ENCODE results near the gene CDH23. TPM values are rescaled to one million over a fixed set of nuclear protein-coding genes. Genes with fewer than 3 reads are reported as not detected.

The CDH23 gene
- total RNA-seq, 1 donor from 2014 or later: 9.4 TPM

DNA sequence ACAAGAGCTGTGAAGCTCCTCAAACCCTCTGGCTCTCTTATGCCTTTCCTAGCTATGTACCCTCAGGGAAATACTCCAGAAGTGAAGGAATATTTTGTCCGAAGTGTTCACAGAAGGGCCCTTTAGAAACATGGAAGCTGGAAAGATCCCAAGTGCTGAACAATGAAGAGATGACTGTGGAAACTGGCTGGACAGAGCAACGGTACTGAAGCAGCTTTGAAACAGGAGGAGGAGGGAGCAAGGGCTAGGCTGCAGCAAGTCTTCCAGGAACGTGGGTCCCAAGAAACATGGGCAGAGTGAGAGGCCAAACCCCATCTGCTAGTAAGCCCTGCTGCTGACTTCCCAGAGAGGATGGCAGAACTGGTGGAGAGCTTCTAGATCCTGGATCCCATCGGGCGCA, 457.3 kb downstream of the CDH23 start:
- no peak for DNase-seq (ENCODE audit: extremely low spot score, unreplicated experiment)
- Mint-ChIP-seq H3K27ac (no peak overlapping the region), H3K4me3 (no peak overlapping the region), H3K27me3 (no peaks in the 10 kb centered on the region), H3K9me3 (no peaks in the 10 kb centered on the region), H3K4me1 (ENCODE audit: unreplicated experiment) (peaks cover 17% of the 10 kb centered on the region), H3K36me3 (peaks cover 3% of the 10 kb centered on the region)
- TF ChIP-seq CTCF (conservative IDR thresholded peaks at IDR 0.05): no peak

GRCh38 chr10:71856619-71857018, 459.9 kb downstream of the CDH23 start:
- Mint-ChIP-seq H3K27me3 (no peaks in the 10 kb centered on the region), H3K4me3 (no peak overlapping the region), H3K27ac (no peak overlapping the region), H3K36me3 (no peaks in the 10 kb centered on the region), H3K9me3 (no peaks in the 10 kb centered on the region), H3K4me1 (ENCODE audit: unreplicated experiment) (peaks cover 10% of the 10 kb centered on the region)
- no peak for TF ChIP-seq CTCF (conservative IDR thresholded peaks at IDR 0.05)
- no peak for DNase-seq (ENCODE audit: extremely low spot score, unreplicated experiment)

DNA sequence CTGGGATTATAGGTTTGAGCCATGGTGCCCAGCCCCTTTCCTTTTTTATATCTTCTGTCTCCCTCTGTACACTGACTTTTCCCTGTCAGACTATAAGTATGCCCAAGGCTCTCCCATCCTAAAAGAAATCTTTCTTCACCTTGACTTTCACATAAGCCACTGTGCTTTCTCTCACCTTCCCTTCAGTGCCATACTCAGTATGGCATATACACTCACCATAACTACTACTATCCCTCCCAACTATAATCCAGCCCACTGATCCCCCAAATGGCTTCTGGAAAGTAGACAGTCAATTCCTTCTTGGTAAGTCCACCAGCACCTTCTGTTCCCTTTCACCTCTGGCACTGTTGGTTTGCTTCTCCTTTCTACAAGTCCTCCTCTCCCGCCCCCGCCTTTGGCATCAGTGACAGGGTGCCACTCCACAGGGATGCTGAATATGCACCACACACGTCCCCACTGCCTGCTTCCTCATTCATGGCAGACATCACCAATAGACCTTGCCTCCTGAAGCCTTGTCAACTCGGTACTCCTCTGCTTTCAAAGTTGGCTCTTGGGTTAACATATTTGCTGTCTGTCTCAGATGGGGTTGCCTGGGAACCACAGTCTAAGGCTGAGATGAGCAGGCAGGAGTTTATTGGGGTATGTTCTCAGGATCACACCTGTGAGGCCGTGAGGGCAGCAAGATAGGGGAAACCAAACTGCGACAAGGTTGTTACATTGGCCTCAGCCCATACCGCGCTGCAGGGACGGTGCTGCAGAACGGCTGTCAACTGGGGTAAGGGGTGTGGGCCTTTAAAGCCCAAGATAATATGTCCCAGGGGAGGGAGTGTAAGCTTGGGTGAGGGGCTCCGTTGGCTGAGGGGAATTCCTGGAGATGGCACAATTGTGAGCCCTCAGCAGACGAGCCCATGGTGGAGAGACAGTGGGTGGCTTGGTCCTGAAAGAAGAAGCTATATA, 461.5 kb downstream of the CDH23 start:
- Mint-ChIP-seq H3K9me3 (no peaks in the 10 kb centered on the region), H3K4me3 (no peak overlapping the region), H3K4me1 (ENCODE audit: unreplicated experiment) (peaks cover 10% of the 10 kb centered on the region), H3K36me3 (no peaks in the 10 kb centered on the region), H3K27ac (no peak overlapping the region), H3K27me3 (no peaks in the 10 kb centered on the region)
- no peak for DNase-seq (ENCODE audit: extremely low spot score, unreplicated experiment)
- no peak for TF ChIP-seq CTCF (conservative IDR thresholded peaks at IDR 0.05)

- H3K4me1 Mint-ChIP-seq (ENCODE audit: unreplicated experiment): peaks cover 10% of the 10 kb centered on the region
- peak; percentile 76 for DNase-seq (ENCODE audit: extremely low spot score, unreplicated experiment)
- H3K36me3 Mint-ChIP-seq: no peaks in the 10 kb centered on the region
- TF ChIP-seq CTCF (conservative IDR thresholded peaks at IDR 0.05): no peak
- H3K4me3 Mint-ChIP-seq: peak overlapping the region; percentile 31
- peak overlapping the region; percentile 96 for H3K27ac Mint-ChIP-seq
- H3K27me3 Mint-ChIP-seq: no peaks in the 10 kb centered on the region
- no peaks in the 10 kb centered on the region for H3K9me3 Mint-ChIP-seq
These were observed 463.7 kb downstream of the CDH23 start for GRCh38 chr10:71860243-71861029.

DNA sequence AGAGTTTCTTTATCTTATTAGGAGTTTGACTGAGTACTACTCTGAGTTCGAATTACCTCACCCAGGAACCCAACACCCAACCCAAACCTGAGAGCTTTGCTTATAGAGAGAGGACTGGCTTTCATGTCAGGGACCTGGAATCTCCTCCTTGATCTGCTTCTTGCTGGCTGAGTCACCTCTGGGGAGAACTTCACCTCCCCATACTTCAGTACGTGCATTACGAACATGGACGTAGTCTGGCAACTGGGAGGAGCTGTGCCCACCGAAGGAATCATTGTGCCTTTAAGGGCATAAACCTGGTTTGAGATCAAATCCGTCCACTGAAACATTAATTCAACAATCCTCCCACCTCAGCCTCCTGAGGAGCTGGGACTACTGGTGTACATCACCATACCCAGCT, 466.5 kb downstream of the CDH23 start:
- Mint-ChIP-seq H3K4me3 (no peak overlapping the region), H3K4me1 (ENCODE audit: unreplicated experiment) (peaks cover 11% of the 10 kb centered on the region), H3K27me3 (no peaks in the 10 kb centered on the region), H3K9me3 (no peaks in the 10 kb centered on the region), H3K27ac (peak overlapping the region; percentile 12), H3K36me3 (no peaks in the 10 kb centered on the region)
- no peak for DNase-seq (ENCODE audit: extremely low spot score, unreplicated experiment)
- TF ChIP-seq CTCF (conservative IDR thresholded peaks at IDR 0.05): no peak
